ENCODE data around the gene CFL2. TPM values are rescaled to one million over a fixed set of nuclear protein-coding genes. Genes with fewer than 3 reads are reported as not detected.

The CFL2 gene
- total and polyA plus RNA-seq, 4 donors, result 87.9 to 178 (median 132) TPM

- Histone ChIP-seq H3K9me3 (ENCODE audit: control insufficient read depth, low read length) (no peaks in the 10 kb centered on the region), H3K27ac (ENCODE audit: low read depth in 1 of 2, low read length in 2 of 2) (no peak overlapping the region), H3K4me3 (ENCODE audit: low read length in 2 of 2) (peak overlapping the region in 1 of 2 donors; percentile 98), H3K36me3 (ENCODE audit: control insufficient read depth in 1 of 2, insufficient read depth in 2 of 2, low read length in 1 of 2) (no peaks in the 10 kb centered on the region), H3K27me3 (ENCODE audit: control insufficient read depth in 1 of 2, insufficient read depth in 2 of 2, low read length in 1 of 2) (no peaks in the 10 kb centered on the region), H3K4me1 (ENCODE audit: control insufficient read depth in 1 of 2, insufficient read depth in 2 of 2, low read length in 2 of 2) (peaks cover 0 to 4% of the 10 kb centered on the region in 2 donors)
- WGBS, 2 donors, result 52 to 54% methylated on average over 8 of the region's 8 CpGs
- ATAC-seq (ENCODE audit: low FRiP score) (no peak), DNase-seq (no peak)
- intact Hi-C loops (cut with DNase I), result no loop called here
Observed at GRCh38 chr14:34715127-34715863, 902 bp upstream of the CFL2 start.

- peaks cover 0 to 4% of the 10 kb centered on the region in 2 donors for H3K4me1 ChIP-seq (ENCODE audit: control insufficient read depth in 1 of 2, insufficient read depth in 2 of 2, low read length in 2 of 2)
- H3K27me3 ChIP-seq (ENCODE audit: control insufficient read depth in 1 of 2, insufficient read depth in 2 of 2, low read length in 1 of 2), result no peaks in the 10 kb centered on the region
- peak overlapping the region; percentile 93 to 99 for H3K27ac ChIP-seq (ENCODE audit: low read depth in 1 of 2, low read length in 2 of 2)
- no peaks in the 10 kb centered on the region for H3K36me3 ChIP-seq (ENCODE audit: control insufficient read depth in 1 of 2, insufficient read depth in 2 of 2, low read length in 1 of 2)
- ATAC-seq (ENCODE audit: low FRiP score), result peak; percentile 69
- H3K9me3 ChIP-seq (ENCODE audit: control insufficient read depth, low read length), result no peaks in the 10 kb centered on the region
- intact Hi-C loops (cut with DNase I), result no loop called here
- peak; percentile 64 to 79 for DNase-seq
- peak overlapping the region; percentile 94 to 98 for H3K4me3 ChIP-seq (ENCODE audit: low read length in 2 of 2)
- 0 to 1% methylated on average over 27 to 33 of the region's 33 CpGs for WGBS, 2 donors
Observed at GRCh38 chr14:34713681-34714319, 593 bp downstream of the CFL2 start.

GRCh38 chr14:34713122-34713680, 1.2 kb downstream of the CFL2 start:
- DNase-seq, result no peak
- no peaks in the 10 kb centered on the region for H3K9me3 ChIP-seq (ENCODE audit: control insufficient read depth, low read length)
- peak overlapping the region; percentile 74 to 99 for H3K27ac ChIP-seq (ENCODE audit: low read depth in 1 of 2, low read length in 2 of 2)
- no peak for ATAC-seq (ENCODE audit: low FRiP score)
- intact Hi-C loops (cut with DNase I), result no loop called here
- H3K4me1 ChIP-seq (ENCODE audit: control insufficient read depth in 1 of 2, insufficient read depth in 2 of 2, low read length in 2 of 2), result peaks cover 0 to 4% of the 10 kb centered on the region in 2 donors
- 50 to 58% methylated on average over 6 of the region's 6 CpGs for WGBS, 2 donors
- peak overlapping the region; percentile 94 to 98 for H3K4me3 ChIP-seq (ENCODE audit: low read length in 2 of 2)
- H3K36me3 ChIP-seq (ENCODE audit: control insufficient read depth in 1 of 2, insufficient read depth in 2 of 2, low read length in 1 of 2), result no peaks in the 10 kb centered on the region
- no peaks in the 10 kb centered on the region for H3K27me3 ChIP-seq (ENCODE audit: control insufficient read depth in 1 of 2, insufficient read depth in 2 of 2, low read length in 1 of 2)

GRCh38 chr14:34711796-34712712, 2.3 kb downstream of the CFL2 start:
- 39 to 42% methylated on average over 4 of the region's 4 CpGs for WGBS, 2 donors
- Histone ChIP-seq H3K9me3 (ENCODE audit: control insufficient read depth, low read length) (no peaks in the 10 kb centered on the region), H3K4me1 (ENCODE audit: control insufficient read depth in 1 of 2, insufficient read depth in 2 of 2, low read length in 2 of 2) (peaks cover 0 to 4% of the 10 kb centered on the region in 2 donors), H3K27me3 (ENCODE audit: control insufficient read depth in 1 of 2, insufficient read depth in 2 of 2, low read length in 1 of 2) (no peaks in the 10 kb centered on the region), H3K4me3 (ENCODE audit: low read length in 2 of 2) (peak overlapping the region in 1 of 2 donors; percentile 34), H3K36me3 (ENCODE audit: control insufficient read depth in 1 of 2, insufficient read depth in 2 of 2, low read length in 1 of 2) (no peaks in the 10 kb centered on the region), H3K27ac (ENCODE audit: low read depth in 1 of 2, low read length in 2 of 2) (no peak overlapping the region)
- intact Hi-C loops (cut with DNase I), result no loop called here
- ATAC-seq (ENCODE audit: low FRiP score) (no peak), DNase-seq (no peak)

GRCh38 chr14:34711169-34711568, 3.2 kb downstream of the CFL2 start:
- Histone ChIP-seq H3K36me3 (ENCODE audit: control insufficient read depth in 1 of 2, insufficient read depth in 2 of 2, low read length in 1 of 2) (no peaks in the 10 kb centered on the region), H3K9me3 (ENCODE audit: control insufficient read depth, low read length) (no peaks in the 10 kb centered on the region), H3K4me3 (ENCODE audit: low read length in 2 of 2) (no peak overlapping the region), H3K27ac (ENCODE audit: low read depth in 1 of 2, low read length in 2 of 2) (no peak overlapping the region), H3K4me1 (ENCODE audit: control insufficient read depth in 1 of 2, insufficient read depth in 2 of 2, low read length in 2 of 2) (peaks cover 0 to 4% of the 10 kb centered on the region in 2 donors), H3K27me3 (ENCODE audit: control insufficient read depth in 1 of 2, insufficient read depth in 2 of 2, low read length in 1 of 2) (no peaks in the 10 kb centered on the region)
- ATAC-seq (ENCODE audit: low FRiP score) (no peak), DNase-seq (no peak)
- intact Hi-C loops (cut with DNase I), result no loop called here
- 12 to 24% methylated on average over 3 of the region's 3 CpGs for WGBS, 2 donors

GRCh38 chr14:34710744-34711143, 3.6 kb downstream of the CFL2 start:
- intact Hi-C loops (cut with DNase I), result no loop called here
- no peak overlapping the region for H3K4me3 ChIP-seq (ENCODE audit: low read length in 2 of 2)

GRCh38 chr14:34710006-34710405, 4.4 kb downstream of the CFL2 start:
- intact Hi-C loops (cut with DNase I), result no loop called here
- WGBS, 2 donors, result 20 to 32% methylated on average over 1 of the region's 1 CpG
- Histone ChIP-seq H3K27me3 (ENCODE audit: control insufficient read depth in 1 of 2, insufficient read depth in 2 of 2, low read length in 1 of 2) (no peaks in the 10 kb centered on the region), H3K27ac (ENCODE audit: low read depth in 1 of 2, low read length in 2 of 2) (no peak overlapping the region), H3K9me3 (ENCODE audit: control insufficient read depth, low read length) (no peaks in the 10 kb centered on the region), H3K4me3 (ENCODE audit: low read length in 2 of 2) (no peak overlapping the region), H3K4me1 (ENCODE audit: control insufficient read depth in 1 of 2, insufficient read depth in 2 of 2, low read length in 2 of 2) (peaks cover 0 to 4% of the 10 kb centered on the region in 2 donors), H3K36me3 (ENCODE audit: control insufficient read depth in 1 of 2, insufficient read depth in 2 of 2, low read length in 1 of 2) (no peaks in the 10 kb centered on the region)
- DNase-seq (no peak), ATAC-seq (ENCODE audit: low FRiP score) (no peak)

More at GRCh38 chr14:34710744-34711143, 3.6 kb downstream of the CFL2 start:
- DNase-seq, result no peak
- H3K36me3 ChIP-seq (ENCODE audit: control insufficient read depth in 1 of 2, insufficient read depth in 2 of 2, low read length in 1 of 2), result no peaks in the 10 kb centered on the region
- 11 to 12% methylated on average over 2 of the region's 2 CpGs for WGBS, 2 donors
- ATAC-seq (ENCODE audit: low FRiP score), result no peak
- H3K4me1 ChIP-seq (ENCODE audit: control insufficient read depth in 1 of 2, insufficient read depth in 2 of 2, low read length in 2 of 2), result peaks cover 0 to 4% of the 10 kb centered on the region in 2 donors
- no peaks in the 10 kb centered on the region for H3K27me3 ChIP-seq (ENCODE audit: control insufficient read depth in 1 of 2, insufficient read depth in 2 of 2, low read length in 1 of 2)
- H3K27ac ChIP-seq (ENCODE audit: low read depth in 1 of 2, low read length in 2 of 2), result no peak overlapping the region
- H3K9me3 ChIP-seq (ENCODE audit: control insufficient read depth, low read length), result no peaks in the 10 kb centered on the region

GRCh38 chr14:34707722-34708121, 6.7 kb downstream of the CFL2 start:
- WGBS, 2 donors, result 88 to 89% methylated on average over 3 of the region's 3 CpGs
- no peak overlapping the region for H3K27ac ChIP-seq (ENCODE audit: low read depth in 1 of 2, low read length in 2 of 2)

More at GRCh38 chr14:34707722-34708121, 6.7 kb downstream of the CFL2 start:
- Histone ChIP-seq H3K27me3 (ENCODE audit: control insufficient read depth in 1 of 2, insufficient read depth in 2 of 2, low read length in 1 of 2) (no peaks in the 10 kb centered on the region), H3K36me3 (ENCODE audit: control insufficient read depth in 1 of 2, insufficient read depth in 2 of 2, low read length in 1 of 2) (no peaks in the 10 kb centered on the region), H3K4me1 (ENCODE audit: control insufficient read depth in 1 of 2, insufficient read depth in 2 of 2, low read length in 2 of 2) (peaks cover 0 to 4% of the 10 kb centered on the region in 2 donors), H3K9me3 (ENCODE audit: control insufficient read depth, low read length) (no peaks in the 10 kb centered on the region), H3K4me3 (ENCODE audit: low read length in 2 of 2) (no peak overlapping the region)
- ATAC-seq (ENCODE audit: low FRiP score) (no peak), DNase-seq (no peak)
- intact Hi-C loops (cut with DNase I), result no loop called here

Measured in aorta (tissue), 5 donors.